ENCODE data around the gene SOD1. TPM values are rescaled to one million over a fixed set of nuclear protein-coding genes. Genes with fewer than 3 reads are reported as not detected.

SOD1 gene
- total and polyA plus RNA-seq, 2 of the 13 experiments (the other 11 are each of a cell fraction or from before 2014, with no cell fraction given) = 317 to 537 TPM

DNA sequence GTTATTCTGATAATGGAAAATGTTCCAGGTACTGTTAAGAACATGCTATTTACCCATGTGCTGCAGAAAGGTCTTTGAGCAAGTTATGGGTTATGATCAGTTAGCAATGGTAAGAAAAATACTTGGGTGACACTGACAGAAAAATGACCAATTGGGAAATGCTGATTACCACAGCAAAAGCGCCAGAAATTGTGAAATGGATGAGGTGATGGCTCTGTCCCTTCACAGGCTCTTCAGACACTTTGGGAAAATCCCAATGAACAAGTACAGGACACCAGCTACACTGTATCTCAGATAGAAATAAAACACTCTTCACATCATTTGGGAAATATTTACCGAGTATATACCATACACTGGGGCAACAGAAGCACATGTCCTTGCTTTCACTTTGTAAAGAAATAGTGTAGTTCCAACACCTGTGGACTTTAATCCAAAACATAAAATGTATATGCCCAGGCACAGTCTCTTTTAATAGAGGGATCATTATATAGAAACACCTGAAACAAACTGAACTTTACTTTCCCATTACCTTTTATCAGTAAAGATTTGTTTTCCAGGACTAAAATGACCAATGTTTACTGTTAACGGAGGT lies 13.9 kb downstream of the SOD1 start (continued):
- no peak for TF ChIP-seq ZNF615 (CRISPR knock-in tag; IDR thresholded peaks at IDR 0.05; ENCODE audit: borderline replicate concordance)
- no peak for TF ChIP-seq ZNF614 (CRISPR knock-in tag; IDR thresholded peaks at IDR 0.05; ENCODE audit: borderline replicate concordance)
- no peak for TF ChIP-seq SRF (IDR thresholded peaks at IDR 0.05; ENCODE audit: low read depth, low read length)

DNA sequence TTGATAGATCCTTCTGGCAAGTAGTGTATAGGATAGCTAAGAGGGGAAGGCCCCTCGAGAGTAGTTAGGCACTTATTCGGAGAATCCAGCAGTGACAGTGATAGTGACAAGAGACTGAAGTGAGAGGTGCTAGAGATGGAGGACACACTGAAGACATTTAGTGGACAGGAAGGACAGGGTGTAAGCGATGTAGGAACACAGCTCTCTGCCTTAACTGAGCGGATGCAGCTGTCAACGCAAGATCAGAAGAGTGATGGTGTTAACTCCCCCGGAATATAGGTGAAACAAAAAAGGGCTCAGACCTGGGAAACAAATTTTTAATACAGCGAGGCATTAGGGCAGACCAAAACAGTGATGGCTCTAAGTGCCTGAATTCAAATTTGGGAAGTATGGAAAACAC lies 15.8 kb downstream of the SOD1 start:
- DNase-seq (ENCODE audit: low spot score) (no peak), FAIRE-seq (no peak), ATAC-seq (no peak)
- H3K9me3 ChIP-seq (ENCODE audit: low read length) = no peaks in the 10 kb centered on the region
- TF ChIP-seq ZNF746 (CRISPR knock-in tag; IDR thresholded peaks at IDR 0.05) = no peak
- in situ Hi-C loops (cut with HindIII; ENCODE audit: extremely low pct_ligation_motif_present, low pct_unique_long_range_greater_than_20kb) (no loop called here), intact Hi-C loops (cut with micrococcal nuclease; ENCODE audit: unreplicated experiment) (no loop called here)
- no peaks in the 10 kb centered on the region for H3K27me3 ChIP-seq (ENCODE audit: control insufficient read depth in 1 of 2, insufficient read depth in 2 of 2, low read length in 2 of 2)
- H2AFZ ChIP-seq (ENCODE audit: low read length) = no peak overlapping the region
- H3K9ac ChIP-seq (ENCODE audit: insufficient read depth, low read depth, low read length) = no peak overlapping the region
- no peaks in the 10 kb centered on the region for H3K4me1 ChIP-seq (ENCODE audit: insufficient read depth, low read length)
- ChIA-PET CTCF (ENCODE audit: low intra/inter-chr PET ratio, low total read pairs) (no interaction called here), POLR2A (no interaction called here)
- no peaks in the 10 kb centered on the region for H3K79me2 ChIP-seq (ENCODE audit: insufficient read depth, low read length)
- no peaks in the 10 kb centered on the region; the same call in 1 of the 2 replicates for H4K20me1 ChIP-seq (ENCODE audit: insufficient read depth, low read length)
- no TSS peak for BruUV-seq (replicated peaks)
- H3K27ac ChIP-seq (ENCODE audit: extremely low read length, insufficient read depth, low read length) = no peak overlapping the region
- H3K36me3 ChIP-seq (replicated peaks in 1 of 2; ENCODE audit: control insufficient read depth in 1 of 2, insufficient read depth in 2 of 2, low read length in 2 of 2) = peaks cover 3 to 29% of the 10 kb centered on the region in 2 experiments
- H3K4me2 ChIP-seq (ENCODE audit: low read depth, low read length) = no peak overlapping the region
- H3K4me3 ChIP-seq (replicated peaks in 1 of 3; ENCODE audit: insufficient read depth in 1 of 3, low read depth in 2 of 3, low read length in 3 of 3) = no peak overlapping the region
- 95% methylated on average over 7 of the region's 7 CpGs for WGBS (ENCODE audit: low lambda C conversion rate)

GRCh38 chr21:31675960-31676359 lies 16.5 kb downstream of the SOD1 start:
- Histone ChIP-seq H3K27me3 (ENCODE audit: control insufficient read depth in 1 of 2, insufficient read depth in 2 of 2, low read length in 2 of 2) (no peaks in the 10 kb centered on the region), H3K4me1 (ENCODE audit: insufficient read depth, low read length) (no peaks in the 10 kb centered on the region), H3K9me3 (ENCODE audit: low read length) (no peaks in the 10 kb centered on the region), H2AFZ (ENCODE audit: low read length) (no peak overlapping the region), H3K4me2 (ENCODE audit: low read depth, low read length) (no peak overlapping the region), H3K9ac (ENCODE audit: insufficient read depth, low read depth, low read length) (no peak overlapping the region), H3K27ac (ENCODE audit: extremely low read length, insufficient read depth, low read length) (no peak overlapping the region), H3K4me3 (replicated peaks in 1 of 3; ENCODE audit: insufficient read depth in 1 of 3, low read depth in 2 of 3, low read length in 3 of 3) (no peak overlapping the region), H4K20me1 (ENCODE audit: insufficient read depth, low read length) (no peaks in the 10 kb centered on the region; the same call in 1 of the 2 replicates), H3K36me3 (replicated peaks in 1 of 2; ENCODE audit: control insufficient read depth in 1 of 2, insufficient read depth in 2 of 2, low read length in 2 of 2) (peaks cover 3 to 29% of the 10 kb centered on the region in 2 experiments), H3K79me2 (ENCODE audit: insufficient read depth, low read length) (no peaks in the 10 kb centered on the region)
- 96% methylated on average over 2 of the region's 2 CpGs for WGBS (ENCODE audit: low lambda C conversion rate)
- ChIA-PET CTCF (ENCODE audit: low intra/inter-chr PET ratio, low total read pairs) (no interaction called here), POLR2A (no interaction called here)
- FAIRE-seq = no peak
- BruUV-seq (replicated peaks) = no TSS peak
- in situ Hi-C loops (cut with HindIII; ENCODE audit: extremely low pct_ligation_motif_present, low pct_unique_long_range_greater_than_20kb) (no loop called here), intact Hi-C loops (cut with micrococcal nuclease; ENCODE audit: unreplicated experiment) (no loop called here)
- DNase-seq (ENCODE audit: low spot score) = no peak
- ATAC-seq = no peak
- no peak for TF ChIP-seq ZNF850 (CRISPR knock-in tag; conservative IDR thresholded peaks at IDR 0.05)
- no peak for TF ChIP-seq ZSCAN30 (CRISPR knock-in tag; IDR thresholded peaks at IDR 0.05)
- no peak for TF ChIP-seq ZNF607 (CRISPR knock-in tag; IDR thresholded peaks at IDR 0.05; ENCODE audit: borderline replicate concordance)
- no peak for TF ChIP-seq STAT6 (CRISPR knock-in tag; IDR thresholded peaks at IDR 0.05; ENCODE audit: borderline replicate concordance)
- TF ChIP-seq HMGXB3 (CRISPR knock-in tag; IDR thresholded peaks at IDR 0.05; ENCODE audit: borderline replicate concordance) = no peak
- TF ChIP-seq ZNF816 (CRISPR knock-in tag; IDR thresholded peaks at IDR 0.05; ENCODE audit: borderline replicate concordance) = no peak
